Transverse colon (tissue), 4 donors: ENCODE data around the gene ZNF837.

Source experiments
- CTCF ChIP-seq, 5 experiments: fragments of 200-600 bp in 3 of 5; fragments of 450-650 bp in 2 of 5; sonication (generic) in 3 of 5; IDR thresholded peaks; 1 replicate in 2 of 5; 2 replicates in 3 of 5; pipeline ENCODE4 v1.5.1; 2016 to 2017; ENCODE audit warnings: antibody characterized with exemption in 5 of 5, inconsistent platforms in 3 of 5, mild to moderate bottlenecking in 2 of 5, moderate library complexity in 1 of 5
- EP300 ChIP-seq: sonication (generic); formaldehyde crosslinking; IDR thresholded peaks from one replicate; pipeline ENCODE4 v1.6.1; 2017; ENCODE audit warnings: antibody characterized with exemption, low read depth
- POLR2A ChIP-seq: fragments of 450-650 bp; IDR thresholded peaks from one replicate; pipeline ENCODE4 v1.6.1; 2016; ENCODE audit warnings: antibody characterized with exemption, mild to moderate bottlenecking, moderate library complexity
- POLR2AphosphoS5 ChIP-seq, 3 donors: sonication (generic); formaldehyde crosslinking; IDR thresholded peaks; one replicate each; pipeline ENCODE4 v1.6.1; 2016; ENCODE audit warnings: antibody characterized with exemption in 3 of 3

- no peak for TF ChIP-seq CTCF (IDR thresholded peaks at IDR 0.05)
- TF ChIP-seq EP300, result no peak
- TF ChIP-seq POLR2A, result no peak
- no peak for TF ChIP-seq POLR2AphosphoS5 (IDR thresholded peaks at IDR 0.05)
These were observed 14.0 kb downstream of the ZNF837 start for GRCh38 chr19:58366585-58367430.
